GM21576 (cell line): ENCODE results near the gene CST11.

Experiments
- ATAC-seq: cut with Tn5 transposase; IDR thresholded peaks from one replicate; pipeline ENCODE4 v1.9.1; 2021; ENCODE audit warnings: mild to moderate bottlenecking, moderate library complexity; ENCODE audit not compliant: unreplicated experiment

Gene CST11

DNA sequence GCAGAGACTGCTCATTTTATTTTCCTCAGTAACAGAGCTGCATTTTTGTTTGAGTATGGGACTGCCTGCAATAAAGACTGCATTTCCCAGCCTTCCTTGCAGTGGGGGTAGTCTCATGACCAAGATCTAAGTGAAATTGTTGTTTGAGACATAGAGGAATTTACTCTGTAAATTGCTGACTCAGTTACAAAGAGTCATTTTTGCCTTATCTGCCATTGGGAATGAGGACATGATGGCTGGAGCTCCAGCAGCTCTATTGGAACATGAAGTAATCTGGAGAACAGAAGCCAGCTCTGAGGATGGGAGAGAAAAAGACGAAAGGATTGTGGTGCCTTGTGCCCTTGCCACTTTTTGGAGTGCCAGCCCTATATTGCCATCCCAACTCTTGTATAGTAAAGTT, 2.1 kb upstream of the CST11 start:
- ATAC-seq = no peak

DNA sequence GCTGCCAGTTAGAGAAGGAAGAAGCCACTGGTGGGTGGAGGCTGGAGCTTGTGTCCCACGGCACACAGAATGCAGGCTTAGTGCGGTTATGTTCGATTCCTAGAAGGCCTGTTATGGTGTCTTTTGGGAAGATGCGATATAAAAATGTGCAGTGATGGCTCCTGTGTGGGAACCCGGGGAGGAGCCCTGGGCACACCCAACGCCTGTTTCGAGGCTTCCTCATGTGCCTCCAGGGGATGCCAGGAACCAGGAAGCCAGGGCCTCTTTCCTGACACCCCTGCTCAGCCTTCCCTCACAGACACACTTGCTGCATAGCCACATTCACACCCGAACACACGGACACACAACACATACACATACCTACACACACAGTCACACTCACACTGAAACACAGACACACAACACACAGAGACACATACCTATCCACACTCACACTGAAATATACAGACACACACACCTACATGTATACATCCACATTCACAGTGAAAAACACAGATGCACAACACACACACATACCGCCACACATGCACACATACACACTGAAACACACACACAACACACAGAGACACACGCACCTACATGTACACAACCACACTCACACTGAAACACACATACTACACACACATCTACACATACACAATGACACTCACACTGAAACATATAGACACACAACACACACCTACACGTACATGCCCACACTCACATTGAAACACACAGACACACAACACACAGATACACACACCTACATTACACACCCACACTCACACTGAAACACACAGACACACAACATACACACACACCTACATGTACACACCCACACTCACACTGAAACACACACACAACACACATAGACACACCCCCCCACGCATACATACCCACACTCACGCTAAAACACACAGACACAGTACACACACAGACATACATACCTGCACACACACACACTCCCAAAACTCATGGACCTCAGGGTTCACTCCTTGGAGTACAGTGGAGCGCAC, 1.2 kb upstream of the CST11 start:
- ATAC-seq = no peak

DNA sequence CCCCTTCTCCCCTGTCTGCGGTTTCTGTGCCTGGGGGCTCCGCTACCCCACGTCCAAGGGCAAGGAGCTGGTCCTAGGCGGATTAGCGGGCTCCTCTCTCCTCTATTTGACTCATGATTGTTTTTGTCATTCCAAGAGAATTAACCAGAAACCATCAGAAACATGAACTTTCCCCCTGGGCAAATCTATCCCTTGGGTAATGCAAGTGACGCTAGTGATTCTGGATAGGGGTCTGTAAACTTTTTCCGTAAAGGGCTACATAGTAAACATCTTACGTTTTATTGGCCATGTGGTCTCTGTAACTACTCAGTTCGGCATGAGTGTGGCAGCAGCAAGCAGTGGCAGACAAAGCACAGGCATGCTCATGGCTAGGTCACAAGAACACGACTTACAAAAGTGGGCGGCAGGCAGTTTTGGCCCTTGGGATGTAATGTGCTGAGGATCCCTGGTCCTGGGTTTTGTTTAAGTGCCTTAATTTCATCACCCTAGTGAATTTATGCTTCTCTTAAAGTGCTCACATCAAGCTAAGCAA, 654 bp downstream of the CST11 start:
- ATAC-seq = no peak

DNA sequence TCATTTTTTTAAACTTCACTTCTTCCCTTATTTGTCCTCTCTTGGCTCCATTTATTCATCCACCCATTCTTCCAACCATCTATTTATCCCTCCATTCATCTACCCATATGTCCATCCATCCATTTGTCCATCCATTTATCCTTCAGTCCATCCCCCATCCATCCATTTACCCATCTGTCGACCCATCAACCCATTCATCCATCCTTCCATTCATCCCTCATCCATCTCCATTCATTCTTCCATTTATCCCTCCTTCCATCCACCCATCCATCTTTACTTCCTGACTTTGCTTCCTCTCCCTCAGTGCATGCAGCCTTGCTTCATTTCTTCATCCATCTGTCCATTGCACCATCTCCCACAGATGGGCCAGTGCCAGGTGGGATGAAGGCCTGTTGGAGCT, 1.8 kb downstream of the CST11 start:
- no peak for ATAC-seq

DNA sequence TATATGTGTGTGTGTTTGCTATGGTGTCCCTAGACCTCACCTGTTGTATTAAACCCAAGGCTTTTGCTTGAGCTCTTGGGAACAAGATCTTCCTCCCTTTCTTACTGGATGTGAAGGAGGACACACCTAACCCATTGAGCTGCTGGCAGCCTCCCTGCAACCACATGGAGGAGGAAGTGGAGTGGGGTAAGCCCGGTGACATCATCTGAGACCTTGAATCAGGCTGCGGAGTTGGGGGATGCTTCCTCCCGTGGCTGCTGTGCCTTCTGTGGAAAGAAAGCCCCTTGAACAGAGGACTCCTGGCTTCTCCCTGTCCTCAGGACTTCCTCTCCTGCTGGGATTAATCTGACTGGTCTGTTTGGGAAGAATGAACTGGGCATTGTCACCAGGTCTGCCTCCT, 3.3 kb downstream of the CST11 start:
- no peak for ATAC-seq

DNA sequence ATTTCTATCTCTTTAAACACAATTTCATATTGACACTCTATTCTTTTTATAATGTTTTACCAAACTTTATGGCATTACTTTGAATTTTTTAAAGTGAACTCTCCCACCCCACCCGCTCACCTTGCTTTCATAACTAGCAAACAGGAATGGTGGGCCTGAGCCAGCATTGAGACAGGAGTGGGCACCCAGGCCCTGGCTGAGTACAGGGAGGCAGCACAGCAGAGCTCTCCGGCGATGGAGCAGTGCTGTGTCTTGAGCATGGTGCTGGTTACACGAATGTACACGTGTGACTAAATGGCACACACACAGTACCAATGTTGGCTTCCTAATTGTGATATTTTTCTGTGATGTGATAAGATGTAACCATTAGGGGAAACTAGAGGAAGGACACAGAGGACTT, 4.5 kb downstream of the CST11 start:
- no peak for ATAC-seq

DNA sequence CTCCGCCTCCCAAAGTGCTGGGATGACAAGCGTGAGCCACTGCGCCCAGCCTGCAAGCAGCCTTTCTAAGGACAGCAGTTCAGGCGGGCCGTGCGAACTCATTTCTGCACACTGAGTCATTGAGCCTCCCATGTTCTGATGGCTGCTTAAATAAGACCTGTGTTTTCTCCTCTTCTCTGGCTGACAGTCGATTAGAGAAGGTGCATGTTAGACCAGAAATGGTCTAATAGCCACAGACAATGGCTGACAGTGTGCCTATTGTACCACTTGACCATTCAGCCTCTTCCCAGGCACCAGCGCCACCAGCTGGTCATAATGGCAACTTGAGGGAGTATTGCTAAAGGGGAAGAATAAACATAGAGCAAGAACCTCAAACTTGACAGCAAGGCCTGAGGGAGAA, 6.2 kb downstream of the CST11 start:
- ATAC-seq = peak; percentile 59

DNA sequence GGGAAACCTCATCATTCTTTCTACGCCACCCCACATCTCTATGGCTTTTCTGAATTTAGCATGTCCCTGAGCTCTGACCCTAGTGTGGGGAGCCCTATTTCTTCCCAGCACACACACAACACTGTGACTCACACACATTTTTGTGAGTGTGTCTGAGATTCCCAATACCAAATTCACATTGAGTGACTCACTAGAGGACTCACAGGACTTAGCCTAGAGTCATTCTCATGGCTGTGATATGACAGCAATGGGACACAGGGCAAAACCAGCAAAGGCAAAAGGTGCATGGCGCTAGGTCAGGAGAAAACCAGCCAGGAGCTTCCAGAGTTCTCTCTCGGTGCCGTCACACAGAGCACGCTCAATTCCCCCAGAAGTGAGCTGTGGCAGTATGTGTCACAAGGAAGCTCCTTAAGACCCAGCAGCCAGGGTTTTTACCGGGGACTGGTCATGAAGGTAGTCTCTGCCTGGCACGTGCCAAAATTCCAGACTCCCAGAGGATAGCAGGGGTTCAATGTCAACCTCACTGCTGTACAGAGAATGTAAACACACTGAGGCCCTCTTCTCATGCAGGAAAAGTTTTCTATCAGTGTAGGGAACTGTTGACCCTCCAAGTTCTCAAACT, 7.0 kb downstream of the CST11 start:
- no peak for ATAC-seq

DNA sequence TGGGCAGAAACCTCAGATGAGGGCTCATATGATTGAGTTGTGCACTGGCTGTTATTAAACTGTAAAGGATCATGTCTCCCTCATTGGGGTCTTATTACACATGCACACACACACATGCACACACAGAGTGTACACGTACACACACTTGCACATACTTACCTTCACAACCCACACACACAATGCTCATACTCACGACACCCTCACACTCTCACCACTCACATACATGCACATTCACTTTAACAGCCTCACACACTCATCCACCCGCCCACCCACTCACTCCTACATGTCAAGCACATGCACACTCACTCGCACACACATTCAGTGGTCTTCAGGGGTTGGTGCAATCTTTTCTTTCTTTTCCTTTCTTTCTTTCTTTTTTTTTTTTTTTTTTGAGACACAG, 7.8 kb downstream of the CST11 start:
- no peak for ATAC-seq

DNA sequence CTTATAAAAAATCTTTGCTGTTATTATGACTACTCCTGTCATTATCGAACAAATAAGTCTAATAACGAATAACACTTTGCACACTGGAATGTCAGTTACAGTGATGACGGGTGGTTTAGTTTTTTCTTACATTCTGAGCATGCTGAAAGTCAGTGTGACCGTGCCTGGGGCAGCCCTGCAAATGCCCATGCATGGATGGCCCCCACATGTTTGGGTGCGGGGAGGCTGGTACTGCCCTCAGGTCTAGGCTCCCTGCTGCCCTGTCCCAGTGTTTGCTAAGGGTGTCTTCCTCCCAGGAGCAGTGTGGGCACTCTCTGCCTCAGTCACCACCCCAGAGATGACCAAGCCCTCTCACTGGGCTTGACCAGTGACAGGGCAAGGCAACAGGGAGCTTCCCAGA, 10.2 kb downstream of the CST11 start:
- ATAC-seq = no peak

DNA sequence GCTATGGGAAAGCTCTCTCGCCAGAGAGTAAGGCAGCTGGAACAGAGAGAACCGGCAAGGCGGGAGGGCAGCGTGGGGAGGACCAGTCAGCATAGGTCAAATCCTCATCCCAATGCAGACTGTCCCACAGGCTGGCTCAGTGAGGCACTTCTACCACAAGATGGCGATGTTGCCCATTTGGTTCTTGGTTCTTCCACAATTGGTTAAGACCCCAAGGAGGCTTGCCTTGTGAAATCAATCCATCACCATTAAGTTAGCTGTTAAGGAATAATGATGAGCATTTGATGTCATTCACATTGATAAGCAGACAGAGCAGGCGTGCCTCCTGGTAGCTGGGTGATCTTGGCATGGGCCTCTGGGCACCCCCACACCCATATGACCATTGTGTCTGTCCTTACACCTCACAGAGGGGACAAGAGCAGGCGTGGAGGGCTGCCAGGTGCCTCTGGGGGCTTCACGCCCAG, 10.8 kb downstream of the CST11 start:
- ATAC-seq = peak; percentile 74

DNA sequence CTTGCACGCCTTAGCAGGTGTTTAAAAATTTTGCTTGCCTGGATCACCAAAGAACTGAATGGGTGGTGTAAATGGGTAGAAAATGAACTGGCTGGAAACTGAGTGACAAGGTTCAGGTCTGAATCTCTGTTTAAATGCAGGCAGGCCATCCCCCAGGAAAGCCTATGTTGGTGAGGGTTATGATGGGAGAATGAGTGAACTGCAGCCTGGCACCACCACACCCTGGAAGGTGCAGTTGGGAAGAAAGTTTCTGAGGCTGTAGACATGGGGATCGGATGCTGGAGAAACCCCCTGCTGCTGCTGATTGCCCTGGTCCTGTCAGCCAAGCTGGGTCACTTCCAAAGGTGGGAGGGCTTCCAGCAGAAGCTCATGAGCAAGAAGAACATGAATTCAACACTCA, 12.7 kb downstream of the CST11 start:
- ATAC-seq = no peak

DNA sequence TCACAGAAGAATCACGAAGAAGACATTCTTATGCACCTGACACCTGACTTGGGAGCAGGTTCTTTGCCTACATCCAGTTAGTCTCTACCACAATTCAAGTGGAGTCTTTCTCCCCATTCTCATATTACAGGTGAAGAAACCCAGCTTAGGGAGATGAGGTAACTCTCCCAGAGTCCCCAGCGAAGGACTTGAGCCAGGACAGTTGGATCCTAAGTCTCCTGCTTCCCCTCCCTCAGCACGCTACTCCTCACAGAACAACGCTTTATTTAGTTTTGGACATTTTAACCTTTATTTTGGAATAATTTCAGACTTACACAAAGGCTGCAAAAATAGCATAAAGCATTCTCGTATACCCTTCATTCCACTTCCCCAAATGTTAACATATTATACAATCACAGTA, 14.0 kb downstream of the CST11 start:
- ATAC-seq = no peak

DNA sequence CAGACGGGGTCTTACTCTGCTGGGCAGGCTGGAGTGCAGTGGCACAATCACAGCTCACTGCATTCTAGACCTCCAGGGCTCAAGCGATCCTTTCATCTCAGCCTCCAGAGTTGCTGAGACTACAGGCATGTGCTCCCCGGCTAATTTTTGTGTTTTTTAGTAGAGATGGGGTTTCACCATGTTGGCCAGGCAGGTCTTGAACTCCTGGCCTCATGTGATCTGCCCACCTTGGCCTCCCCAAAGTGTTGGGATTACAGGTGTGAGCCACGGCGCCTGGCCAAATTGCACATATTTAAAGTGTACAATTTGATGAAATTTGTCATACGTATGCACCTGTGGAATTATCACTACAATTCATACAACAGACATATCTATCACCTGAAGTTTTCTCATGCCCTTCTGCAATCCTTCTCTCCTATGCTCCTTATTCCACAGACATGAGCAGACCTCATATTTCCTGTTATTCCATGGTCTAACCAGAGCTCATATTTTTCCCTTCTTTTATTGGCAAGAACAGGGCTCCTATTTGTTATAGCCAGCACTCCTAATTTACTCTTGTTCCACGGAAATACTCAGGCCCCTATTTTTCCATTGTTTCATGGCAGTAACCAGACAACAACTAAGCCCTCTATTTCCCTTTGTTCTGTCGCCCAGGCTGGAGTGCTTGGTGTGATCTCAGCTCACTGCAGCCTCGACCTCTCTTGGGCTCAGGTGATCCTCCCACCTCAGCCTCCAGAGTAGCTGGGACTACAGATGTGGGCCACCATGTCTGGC, 15.4 kb downstream of the CST11 start:
- ATAC-seq = no peak

DNA sequence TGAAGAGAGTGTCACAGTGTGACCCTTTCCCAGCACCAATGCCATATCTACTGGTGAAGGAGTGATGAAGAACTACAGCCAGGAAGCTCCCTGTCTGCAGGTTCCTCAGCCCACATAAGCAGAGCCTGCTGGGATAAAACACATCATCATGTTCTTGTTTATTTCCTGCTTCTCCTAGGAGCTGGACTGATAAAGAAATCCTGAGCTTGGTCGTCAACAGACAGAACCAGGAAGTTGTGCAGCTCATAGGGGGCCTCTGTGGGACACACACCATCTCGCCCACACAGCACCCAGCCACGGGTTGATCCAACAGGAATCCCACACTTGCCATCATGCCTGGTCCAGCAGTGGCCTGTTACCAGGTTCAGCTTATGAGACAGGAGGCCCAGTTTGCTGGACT, 16.0 kb downstream of the CST11 start:
- ATAC-seq = no peak

DNA sequence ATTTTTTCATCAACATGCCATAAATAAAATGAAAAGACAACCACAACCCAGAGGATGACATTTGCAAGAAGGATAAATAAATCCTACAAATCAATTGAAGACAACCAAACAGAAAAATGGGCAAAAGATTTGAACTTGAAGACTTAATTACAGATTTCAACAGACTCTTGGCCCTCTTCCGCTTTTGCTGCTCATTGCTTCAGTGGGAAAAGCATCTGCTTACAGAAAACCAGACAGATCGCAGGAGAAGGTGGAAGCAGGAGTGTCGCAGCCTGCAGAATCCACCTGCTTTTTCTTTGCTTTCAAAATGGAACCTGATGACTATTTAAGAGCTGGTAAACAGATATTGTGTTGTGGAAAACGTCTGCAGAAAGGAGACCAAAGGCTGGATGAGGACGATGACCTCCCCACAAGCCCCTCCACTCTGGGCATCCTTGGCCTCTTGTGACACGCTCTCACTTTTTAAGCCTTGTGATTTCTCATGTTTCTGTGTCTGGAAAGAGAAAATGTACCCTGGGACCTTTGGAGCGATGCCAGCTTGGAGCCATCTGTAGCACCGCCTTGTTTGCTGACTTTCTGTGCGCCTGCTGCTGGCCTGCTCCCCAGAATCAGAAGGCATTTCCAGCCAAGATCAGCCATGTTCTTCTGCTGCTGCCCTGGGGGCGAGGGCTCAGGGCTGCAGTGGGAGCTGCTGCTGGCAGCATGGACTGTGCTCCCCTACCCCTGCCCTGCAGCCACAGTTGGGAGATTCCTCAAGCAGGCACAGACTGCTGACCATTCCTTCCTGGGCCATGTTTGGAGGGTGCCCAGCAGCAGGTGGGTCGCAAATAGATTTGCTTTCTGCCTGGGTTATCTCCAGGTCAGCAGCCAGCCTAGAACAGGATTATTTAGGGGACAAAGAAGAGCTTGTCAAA, 16.8 kb downstream of the CST11 start:
- ATAC-seq = no peak

DNA sequence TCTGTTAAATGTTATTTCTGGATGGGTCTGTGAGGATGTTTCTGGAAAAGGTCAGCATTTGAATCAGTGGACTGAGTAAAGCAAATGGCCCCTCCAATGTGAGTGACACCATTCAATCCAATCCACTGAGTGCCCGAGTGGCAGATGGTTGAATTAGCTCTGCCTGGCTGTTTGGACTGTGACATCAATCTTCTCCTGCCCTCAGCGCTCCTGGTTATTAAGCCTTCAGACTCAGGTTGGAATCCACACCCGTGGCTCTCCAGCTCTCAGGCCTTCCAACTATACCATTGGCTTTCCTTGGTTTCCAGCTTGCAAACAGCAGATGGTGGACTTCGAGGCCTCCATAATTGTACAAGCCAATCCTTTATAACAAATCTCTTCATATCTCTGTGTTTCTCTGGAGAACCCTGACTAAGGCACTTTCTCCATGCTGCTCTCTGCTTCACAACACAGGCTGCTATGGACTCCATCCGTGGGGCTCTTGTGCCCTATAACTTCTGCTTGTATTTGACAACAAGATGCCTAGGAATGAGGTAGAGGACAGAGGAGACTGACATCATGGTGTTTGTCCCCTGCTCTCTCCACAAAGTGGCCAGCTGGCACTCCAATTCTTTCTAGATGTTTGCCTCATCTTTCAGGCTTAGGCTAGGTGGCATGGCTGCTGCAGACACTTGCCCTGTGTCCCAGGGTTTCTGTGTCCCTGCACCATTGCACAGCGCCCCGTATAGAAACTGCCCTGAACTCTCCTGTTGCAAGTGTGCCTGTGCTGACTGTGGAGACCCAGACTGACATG, 18.0 kb downstream of the CST11 start:
- ATAC-seq = no peak

DNA sequence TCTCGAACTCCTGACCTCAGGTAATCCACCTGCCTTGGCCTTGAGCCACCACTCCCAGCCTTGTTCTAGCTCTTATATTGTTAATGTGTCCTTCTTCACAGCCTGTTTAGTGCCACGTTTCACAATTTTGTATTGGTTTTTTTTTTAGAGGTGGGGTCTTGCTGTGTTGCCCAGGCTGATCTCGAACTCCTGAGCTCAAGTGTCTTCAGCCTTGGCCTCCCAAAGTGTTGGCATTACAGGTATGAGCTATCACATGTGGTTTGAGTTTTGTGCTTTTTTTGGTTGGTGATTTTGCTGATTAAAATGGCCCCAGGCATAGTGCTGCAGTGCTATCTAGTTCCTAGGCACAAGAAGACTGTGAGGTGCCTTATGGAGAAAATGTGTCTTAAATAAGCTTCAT, 19.0 kb downstream of the CST11 start:
- no peak for ATAC-seq

DNA sequence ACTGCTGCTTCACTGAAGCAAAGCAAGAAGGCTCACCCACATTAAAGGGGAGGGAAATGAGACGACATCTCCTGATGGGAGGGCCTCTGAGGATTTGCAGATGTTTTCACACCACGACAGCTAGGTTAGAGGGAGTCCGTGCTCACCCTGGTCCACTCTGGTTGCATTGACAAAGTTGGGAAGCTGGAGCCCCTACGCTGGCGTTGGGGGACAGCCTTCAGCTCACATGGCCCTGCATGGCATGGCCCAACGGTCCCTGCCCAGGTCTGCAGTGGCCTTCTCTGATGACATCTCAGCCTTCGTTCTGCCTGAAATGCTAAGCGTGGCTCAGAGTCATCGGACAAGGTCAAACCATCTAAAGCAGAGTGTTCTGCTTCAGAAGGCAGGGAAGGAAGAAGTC, 27.5 kb downstream of the CST11 start:
- ATAC-seq = no peak
